GM21529 (cell line): ENCODE results near the gene NEU4.

ENCODE experiments used
- ATAC-seq: cut with Tn5 transposase; IDR thresholded peaks from one replicate; pipeline ENCODE4 v1.9.1; 2021; ENCODE audit not compliant: unreplicated experiment

NEU4 gene

GRCh38 chr2:241862093-241862492 is 53.1 kb downstream of the NEU4 start:
- ATAC-seq = no peak

- ATAC-seq = no peak
Observed at GRCh38 chr2:241862775-241863535, 54.0 kb downstream of the NEU4 start.

DNA sequence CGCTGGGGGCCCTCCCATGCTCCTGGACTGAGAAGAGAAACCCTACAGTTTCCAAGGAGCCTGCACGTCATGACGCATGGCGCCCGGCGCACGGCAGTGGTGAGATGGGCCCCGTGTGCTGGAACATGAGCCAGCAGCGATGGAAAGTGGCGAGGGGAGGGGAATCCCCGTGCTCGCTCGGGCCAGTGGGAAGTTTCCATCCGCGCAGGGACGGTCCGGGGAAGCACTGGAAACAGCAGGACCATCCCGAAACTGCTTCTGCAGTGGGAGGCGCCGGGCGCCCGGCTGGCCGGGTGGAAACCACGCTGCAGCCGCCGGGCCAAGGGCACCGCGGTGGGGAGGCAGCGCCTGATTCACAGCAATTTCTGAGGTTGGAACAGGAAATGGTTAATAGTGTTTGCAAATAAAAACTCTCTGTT is 54.6 kb downstream of the NEU4 start:
- no peak for ATAC-seq

DNA sequence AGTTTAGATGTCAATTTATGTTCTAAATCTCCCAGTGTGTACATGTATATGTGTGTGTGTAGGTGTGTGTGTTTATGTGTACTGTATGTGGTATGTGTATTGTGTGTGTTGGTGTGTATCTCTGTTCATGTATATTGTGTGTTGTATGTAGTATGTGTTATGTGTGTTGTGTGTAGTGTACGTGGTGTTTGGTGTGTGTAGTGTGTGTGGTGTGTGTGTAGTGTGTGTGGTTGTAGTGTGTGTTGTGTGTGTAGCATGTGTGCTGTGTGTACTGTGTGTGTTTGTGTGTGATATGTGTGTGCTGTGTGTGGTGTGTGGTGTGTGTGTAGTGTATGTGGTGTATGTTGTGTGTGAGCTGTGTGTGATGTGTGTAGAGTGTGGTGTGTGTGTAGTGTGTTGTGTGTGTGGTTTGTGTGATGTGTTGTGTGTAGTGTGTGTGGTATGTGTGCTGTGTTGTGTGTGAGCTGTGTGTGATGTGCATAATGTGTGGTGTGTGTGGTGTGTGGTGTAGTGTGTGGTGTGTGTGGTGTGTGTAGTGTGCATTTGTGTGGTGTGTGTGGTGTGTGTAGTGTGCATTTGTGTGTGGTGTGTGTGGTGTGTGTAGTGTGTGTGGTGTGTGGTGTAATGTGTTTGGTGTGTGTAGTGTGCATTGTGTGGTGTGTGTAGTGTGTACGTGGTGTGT is 55.3 kb downstream of the NEU4 start:
- no peak for ATAC-seq

GRCh38 chr2:241864850-241865213 is 55.8 kb downstream of the NEU4 start:
- ATAC-seq = no peak

DNA sequence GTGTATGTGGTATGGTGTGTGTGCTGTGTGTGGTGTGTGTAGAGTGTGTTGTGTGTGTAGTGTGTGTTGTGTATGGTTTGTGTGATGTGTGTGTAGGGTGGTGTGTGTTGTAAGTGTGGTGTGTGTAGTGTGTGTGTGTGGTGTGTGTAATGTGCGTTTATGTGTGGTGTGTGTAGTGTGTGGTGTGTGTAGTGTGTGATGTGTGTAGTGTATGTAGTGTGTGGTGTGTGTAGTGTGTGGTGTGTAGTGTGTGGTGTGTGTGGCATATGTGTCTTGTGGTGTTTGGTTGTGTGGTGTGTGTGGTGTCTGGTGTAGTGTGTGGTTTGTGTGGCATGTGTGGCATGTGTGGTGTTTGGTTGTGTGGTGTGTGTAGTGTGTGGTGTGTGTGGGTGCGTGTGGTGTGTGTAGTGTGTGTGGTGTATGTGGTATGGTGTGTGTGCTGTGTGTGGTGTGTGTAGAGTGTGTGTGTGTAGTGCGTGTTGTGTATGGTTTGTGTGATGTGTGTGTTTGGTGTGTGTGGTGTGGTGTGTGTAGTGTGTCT is 56.5 kb downstream of the NEU4 start:
- ATAC-seq = no peak

GRCh38 chr2:241865957-241866789 is 57.2 kb downstream of the NEU4 start:
- ATAC-seq = no peak
